PC-3 (cell line): Measurements from ENCODE around the gene ACKR3.

ENCODE experiments used
- CTCF ChIP-seq: fragments of 300-600 bp; sonication (generic); conservative IDR thresholded peaks from 2 replicates; pipeline ENCODE4 v1.5.1; 2017; ENCODE audit warnings: antibody characterized with exemption, low read depth, mild to moderate bottlenecking, low read length
- EZH2 ChIP-seq: fragments of 300-600 bp; sonication (generic); IDR thresholded peaks from one replicate; pipeline ENCODE4 v1.6.1; 2017; ENCODE audit warnings: antibody characterized with exemption, mild to moderate bottlenecking, low read length; ENCODE audit not compliant: unreplicated experiment
- EZH2phosphoT487 ChIP-seq: fragments of 300-600 bp; sonication (generic); IDR thresholded peaks from 2 replicates; pipeline ENCODE4 v1.6.1; 2018; ENCODE audit warnings: mild to moderate bottlenecking, antibody characterized with exemption, low read length, borderline replicate concordance

DNA sequence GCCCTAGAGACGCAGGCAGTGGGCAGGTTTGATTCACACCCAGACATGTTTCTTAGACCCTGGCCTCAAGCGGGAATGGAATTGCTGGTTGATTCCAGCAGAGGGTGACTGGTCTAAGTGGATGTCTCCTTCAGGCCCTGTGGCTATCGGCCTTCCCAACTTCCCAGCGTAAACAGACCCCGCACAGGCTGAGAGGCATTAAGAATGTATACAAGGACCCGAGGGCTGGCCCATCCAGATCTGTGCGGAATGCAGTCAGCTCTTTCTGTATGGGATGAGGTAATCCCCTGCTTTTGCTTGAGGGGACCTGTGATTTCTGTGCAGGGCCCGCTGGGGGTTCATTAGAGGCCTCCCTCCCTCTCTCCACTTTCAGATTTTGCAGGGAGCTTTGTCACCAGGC lies 6.5 kb downstream of the ACKR3 start:
- TF ChIP-seq CTCF (no peak), EZH2phosphoT487 (no peak), EZH2 (no peak)
